NCI-H1436 treated with DMSO at 0.1 percent for 48 hours (cell line): ENCODE data around the gene COL6A2.

ENCODE experiments used
- DNase-seq: peaks from one replicate; lab custom pipeline; 2025; lab: John Stamatoyannopoulos, UW

The COL6A2 gene

DNA sequence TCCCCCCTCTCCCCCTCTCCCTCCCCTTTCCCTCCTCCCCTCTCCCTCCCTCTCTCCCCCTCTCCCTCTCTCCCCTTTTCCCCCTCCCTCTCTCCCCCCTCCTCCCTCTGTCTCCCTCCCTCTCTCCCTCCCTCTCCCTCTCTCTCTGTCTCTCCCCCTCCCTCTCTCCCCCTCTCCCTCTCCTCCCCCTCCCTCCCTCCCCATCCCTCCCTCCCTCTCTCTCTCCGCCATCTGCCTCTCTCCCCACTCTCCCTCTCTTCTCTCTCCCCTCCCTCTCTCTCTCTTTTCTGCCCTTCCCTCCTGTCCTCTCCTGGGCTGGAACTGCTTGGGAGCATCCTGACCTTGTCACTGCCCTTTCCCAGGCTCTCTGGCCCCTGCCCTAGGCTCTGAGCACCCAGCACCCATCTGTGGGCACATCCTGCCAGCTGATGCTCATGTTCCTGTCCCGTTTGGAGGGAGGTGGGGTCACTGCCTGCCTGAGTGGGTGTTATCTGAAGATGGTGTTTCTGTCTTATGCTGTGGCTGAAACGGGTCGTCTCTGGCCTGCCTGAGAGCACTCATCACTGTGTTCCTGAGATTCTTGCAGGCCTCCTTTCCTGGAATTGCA is 46.7 kb downstream of the COL6A2 start:
- DNase-seq, result no peak

DNA sequence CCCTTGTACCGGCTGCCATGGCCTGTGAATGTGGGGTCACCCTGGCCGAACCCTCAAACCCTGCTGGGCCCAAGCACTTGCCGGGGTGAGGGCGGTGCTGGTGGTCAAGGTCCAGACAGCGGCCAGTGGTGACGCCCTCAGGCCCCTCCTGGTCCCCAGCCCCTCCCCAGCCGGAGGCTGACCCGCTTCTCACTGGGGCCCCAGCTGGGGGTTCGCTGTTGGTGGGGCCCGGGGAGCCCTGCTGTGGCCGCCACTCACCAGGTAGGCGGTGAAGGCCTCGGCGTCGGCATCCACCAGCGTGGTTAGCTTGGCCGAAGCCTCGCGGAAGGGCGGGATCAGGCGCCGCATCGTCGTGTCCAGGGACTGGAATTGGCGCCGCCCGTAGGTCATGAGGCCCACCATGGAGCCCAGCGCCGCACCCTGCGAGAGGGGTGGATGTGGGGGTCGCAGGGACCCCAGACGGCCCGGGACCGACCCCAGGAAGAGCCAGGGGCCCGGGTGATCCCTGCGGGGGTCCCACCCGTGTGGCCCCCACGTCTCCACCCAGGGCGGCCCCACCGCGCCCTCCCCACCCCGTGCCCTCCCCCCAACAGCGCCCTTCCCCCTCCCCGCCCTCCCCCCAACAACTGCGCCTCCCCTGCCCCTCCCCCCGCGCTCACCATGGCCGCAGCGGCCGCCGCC is 47.4 kb downstream of the COL6A2 start:
- no peak for DNase-seq

DNA sequence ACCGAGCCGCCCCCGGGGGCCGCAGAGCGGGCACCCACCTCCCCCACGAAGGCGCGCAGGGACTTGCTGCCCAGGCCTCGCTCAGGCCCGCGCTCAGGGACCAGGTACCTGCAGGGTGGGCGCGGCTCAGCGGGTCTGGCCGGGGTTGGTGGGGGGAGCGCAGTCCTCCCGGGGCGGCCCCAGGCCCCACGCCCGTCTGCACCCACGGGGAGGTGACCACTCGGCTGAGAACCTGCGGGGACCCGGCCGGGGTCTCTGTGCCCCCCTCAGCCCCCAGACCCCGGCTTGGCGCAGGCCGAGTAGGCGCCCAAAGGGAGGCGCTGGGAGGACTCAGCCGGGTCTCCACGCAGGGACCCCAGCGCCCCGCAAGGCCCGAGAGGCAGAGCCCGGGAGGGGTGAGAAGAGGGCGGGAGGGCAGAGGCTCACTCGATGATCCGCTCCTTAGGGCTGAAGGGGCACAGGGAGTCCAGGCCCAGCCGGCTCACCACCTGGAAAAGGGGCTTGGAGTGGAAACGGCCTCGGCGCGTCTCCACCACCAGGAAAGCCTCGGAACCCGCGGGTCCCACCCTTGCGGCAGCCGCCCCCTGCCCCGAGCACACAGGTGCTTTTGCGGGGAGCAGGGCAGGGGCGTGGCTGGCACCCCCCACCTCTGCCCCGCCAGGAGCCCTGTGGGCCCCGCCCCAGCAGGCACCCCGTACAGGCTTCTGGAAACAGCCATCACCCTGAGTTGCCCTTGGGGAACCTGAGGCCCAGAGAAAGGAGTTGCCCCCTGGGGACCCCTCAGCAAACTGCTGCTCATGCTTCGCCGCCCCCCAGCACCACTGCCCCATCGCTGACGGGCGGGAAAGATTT is 48.2 kb downstream of the COL6A2 start:
- DNase-seq, result no peak

DNA sequence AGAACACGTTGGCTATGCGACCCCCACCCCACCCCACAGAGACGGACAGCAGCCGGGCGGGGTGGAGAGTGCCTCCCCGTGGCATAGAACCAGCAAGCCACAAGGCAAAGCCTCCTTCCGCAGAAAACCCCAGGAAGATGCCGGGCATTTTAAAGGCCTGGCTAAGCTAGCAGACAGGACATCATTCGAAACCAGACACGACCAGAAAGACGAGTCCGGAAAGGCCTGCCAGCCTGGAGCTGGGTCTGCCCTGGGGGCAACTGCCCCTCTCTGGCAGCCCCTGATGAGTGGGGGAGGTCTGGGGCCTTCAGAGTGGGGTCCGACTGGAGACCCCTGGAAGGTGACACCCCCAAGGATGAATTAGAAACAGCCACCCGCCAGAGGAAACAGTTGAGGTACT is 48.9 kb downstream of the COL6A2 start:
- DNase-seq, result no peak

DNA sequence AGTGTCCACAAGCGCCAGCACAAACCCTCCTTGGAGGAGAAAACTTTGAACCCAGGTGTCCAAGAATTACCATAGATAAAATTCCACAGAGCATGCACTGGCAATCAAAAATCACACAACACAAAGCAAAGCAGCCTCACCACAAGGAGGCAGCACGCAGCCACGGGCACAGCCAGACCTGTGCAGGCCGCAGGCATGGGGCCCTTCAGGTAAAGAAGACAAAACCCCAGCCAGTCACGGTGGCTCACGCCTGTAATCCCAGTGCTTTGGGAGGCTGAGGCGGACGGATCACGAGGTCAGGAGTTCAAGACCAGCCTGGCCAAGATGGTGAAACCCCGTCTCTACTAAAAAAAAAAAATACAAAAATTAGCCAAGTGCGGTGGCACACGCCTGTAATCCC is 49.5 kb downstream of the COL6A2 start:
- peak; percentile 10 for DNase-seq

DNA sequence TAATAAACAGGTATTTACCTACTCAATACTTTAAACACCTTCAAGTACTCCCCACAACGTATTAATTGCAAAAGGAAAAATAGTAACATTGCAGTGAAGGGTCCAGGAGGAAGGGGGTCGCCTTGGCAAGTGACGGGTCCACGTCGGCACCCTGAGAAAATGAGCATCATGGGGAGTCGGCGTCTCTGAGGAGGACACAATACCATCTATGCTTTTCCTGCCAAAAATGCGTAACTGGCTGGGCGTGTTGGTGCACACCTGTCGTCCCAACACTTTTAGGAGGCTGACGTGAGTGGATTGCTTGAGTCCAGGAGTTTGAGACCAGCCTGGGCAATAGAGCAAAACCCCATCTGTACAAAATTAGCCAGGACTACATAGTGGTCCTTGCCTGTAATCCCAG is 50.2 kb downstream of the COL6A2 start:
- no peak for DNase-seq

DNA sequence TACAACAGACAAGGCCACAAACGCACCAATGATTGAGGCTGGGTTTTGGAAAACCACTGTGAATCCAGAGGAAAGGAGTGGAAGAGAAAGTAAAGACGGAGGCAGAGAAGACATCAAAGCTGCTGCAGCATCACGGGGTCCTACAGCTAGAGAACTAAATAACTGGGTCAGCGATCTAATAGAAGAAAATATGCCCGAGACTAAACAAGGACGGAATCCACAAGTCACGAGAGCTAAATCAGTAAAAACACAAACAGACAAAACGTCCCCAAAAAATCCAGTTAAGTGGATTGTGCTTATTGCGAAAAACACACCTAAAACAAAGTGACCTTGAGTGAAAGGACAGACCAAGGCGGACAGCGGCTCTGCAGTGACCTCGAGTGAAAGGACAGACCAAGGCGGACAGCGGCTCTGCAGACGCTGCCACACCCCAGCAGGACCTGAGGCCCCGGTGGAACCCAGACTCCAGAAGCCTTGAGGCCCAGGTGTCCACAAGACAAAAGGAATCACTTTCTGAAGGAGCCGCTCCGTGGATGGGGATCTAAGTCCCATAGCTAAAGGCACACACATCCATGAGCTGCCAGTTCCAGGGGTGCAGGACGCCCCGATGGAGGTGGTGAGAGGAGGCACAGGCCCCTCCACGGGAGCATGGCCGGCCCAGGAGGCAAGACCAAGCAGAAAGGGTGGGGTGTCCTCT is 51.4 kb downstream of the COL6A2 start:
- DNase-seq, result no peak

DNA sequence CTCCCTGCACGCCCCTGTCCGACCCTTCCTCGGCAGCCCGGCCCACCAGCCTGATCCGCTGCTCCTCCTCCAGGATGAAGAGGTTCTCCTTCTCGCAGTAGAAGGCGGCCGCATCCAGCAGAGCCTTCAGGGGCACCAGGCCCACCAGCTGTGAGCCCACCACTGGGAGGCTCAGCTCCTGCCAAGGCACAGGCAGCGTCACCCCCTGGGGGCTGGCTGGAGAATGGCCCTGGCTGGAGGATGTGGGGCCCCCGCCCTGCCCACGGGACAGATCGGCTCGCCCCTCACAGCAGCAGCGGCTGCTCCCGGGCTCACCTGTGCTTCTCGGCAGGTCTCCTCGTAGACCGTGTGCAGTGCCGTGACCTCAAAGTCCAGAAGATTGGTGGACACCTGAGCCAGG is 52.2 kb downstream of the COL6A2 start:
- no peak for DNase-seq

DNA sequence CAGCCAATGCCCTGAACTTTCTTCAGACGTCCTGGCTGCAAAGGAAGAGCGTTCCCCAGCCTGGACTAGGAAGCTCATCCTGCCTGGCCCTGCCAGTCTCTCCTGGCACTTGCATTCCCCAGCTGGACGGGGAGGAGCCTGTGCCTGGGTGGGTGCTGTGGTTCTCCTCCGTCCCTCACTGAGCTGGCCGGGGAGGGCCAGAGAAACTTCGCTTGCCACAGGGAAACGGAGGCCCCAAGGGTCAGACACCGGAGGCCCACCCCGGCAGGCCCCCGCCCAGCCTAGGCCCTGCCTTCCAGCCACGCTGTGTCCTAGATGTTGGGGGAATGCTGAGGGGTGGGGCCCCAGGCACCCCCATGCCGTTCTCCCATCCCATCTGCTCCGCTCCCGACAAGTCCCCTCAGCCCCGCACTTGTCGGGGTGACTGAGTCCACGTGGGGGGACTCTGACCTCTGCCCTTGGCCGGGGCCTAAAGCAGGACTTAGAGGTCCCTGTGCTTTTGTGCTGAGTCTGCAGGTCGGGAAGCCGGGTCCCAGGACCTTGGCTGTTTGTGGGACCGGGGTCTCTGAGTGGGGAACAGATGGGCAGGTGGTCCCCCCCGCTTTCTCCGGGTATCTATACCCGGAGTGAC is 52.7 kb downstream of the COL6A2 start:
- DNase-seq, result no peak

DNA sequence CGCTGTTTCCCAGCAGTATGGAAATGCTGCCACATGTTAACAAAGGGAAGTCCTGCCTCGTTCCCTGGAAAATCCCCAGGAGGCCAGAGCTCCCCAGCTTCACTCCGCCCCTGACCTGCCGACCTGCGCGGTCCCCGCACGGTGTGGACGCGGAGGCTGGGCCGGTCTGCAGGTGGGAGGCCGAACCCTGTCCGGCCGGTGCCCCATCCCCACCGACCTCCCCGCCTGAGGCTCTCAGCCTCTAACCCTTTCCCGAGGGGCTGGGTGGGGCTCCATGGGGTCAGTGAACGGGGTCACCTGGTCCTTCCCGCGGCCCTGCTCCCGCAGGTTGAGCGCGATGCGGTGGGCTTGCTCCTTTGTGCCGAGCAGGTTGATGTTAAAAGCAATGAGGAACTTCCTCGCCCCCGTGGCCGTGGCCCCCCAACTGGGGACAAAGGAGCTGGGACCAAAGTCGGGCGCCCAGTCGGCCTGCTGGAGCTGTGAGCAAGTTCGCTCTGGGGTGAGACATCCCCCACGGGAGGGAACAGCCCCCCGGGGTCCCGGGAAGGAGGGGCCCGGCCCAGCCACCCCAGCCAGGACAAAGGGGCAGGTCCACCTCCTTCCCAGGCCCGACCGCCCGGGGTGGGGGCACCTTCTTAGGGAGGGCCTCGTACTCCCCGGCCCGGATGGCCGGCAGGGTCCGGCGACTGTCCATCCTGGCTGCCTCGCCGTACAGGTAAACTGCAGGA is 53.5 kb downstream of the COL6A2 start:
- no peak for DNase-seq

DNA sequence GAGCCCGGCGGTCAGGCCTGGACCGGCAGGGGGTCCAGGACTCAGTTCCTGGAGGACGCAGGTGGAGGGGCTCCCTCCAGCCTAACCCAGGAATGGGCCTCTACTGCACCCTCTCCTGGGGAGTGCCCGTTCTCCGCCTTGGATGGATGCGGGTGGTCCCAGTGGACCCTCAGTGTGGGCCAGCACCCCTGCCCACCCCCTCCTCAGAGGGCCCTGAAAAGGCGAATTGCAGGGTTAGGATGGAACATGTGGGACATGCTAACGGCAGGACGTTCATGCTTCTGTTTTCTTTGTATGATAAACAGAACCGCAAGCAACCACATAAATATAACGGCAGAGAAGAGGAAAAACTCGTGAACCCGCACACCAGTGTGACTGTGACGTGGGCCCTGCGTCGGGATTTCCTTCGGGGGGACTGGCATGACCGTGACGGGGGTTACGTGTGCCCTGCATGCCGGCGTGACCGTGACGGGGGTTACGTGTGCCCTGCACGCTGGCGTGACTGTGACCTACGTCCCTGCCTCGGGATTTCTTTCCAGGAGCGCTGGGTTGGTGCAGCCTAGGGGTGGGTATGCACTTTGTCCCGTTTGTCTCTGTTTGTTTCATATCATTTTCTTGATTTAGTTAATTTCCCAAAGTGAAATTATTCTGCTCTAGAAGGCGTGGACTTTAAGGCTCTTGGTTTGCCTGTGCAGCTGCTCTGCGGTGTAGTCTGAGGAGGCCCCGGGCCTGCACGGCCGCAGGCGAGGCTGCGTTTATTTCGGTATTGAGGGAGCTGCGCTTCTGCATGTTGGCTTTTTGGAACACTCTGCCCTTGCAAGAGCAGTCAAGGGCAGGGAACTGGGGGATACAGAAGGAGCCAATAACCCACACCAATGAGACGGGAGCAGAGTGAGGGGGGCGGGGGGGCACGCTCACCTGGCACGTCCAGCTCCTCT is 54.3 kb downstream of the COL6A2 start:
- DNase-seq, result no peak

DNA sequence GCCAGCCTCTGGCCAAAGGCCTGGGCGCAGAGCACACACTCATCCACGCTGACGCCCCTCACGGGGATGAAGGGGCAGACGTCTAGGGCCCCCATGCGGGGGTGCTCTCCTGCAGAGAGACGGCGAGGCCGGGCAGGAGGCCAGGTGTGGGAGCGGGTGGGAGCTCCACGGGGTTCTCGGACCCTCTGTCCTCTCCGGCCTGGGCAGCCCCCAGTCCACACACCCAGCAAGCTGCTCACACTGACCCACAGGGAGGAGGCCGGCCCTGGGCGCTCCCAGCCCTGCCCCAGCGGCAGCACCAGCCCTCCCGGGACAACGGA is 55.0 kb downstream of the COL6A2 start:
- DNase-seq, result no peak

DNA sequence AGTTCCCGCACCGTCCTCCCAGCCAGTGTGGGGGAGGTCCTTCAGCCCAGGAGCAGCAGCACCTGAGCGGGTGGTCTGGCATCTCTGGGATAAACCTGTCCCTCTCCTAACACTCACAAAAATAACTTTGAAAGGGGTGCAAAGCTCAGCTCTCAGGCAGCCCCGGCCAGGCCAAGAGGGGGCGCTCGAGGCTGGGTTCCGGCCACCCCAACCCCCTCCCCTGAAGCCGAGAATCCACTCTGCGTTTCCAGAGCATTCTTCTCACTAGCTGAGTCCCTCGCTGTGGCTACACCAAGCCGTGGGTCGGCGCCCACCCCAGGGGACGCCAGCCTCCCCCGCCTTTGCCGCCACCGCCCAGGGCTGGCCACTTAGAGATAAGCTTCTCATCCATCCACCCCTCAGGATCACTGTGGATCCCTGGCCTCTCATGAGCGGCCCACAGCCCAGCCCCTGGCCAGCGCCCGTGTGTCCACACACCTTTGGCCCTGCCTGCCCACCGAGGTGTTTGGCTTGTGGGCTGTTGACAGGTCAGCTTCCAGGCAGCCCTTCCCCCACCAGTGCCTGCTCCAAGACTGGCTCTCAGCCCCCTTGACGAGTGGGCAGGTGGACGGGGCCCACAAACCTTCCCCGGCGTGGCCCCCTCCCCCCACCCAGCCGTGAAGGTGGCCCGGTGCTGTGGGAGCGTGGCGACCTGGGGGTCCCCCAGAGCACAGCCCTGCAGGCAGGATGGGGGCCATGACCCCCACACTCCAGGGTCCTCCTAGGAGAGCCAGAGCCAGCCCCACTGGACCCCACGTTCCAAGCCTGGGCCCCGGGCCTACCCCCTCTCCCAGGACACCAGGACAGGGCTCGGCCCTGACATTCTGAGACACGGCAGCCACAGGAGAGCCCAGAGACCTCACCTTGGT is 55.6 kb downstream of the COL6A2 start:
- DNase-seq, result no peak

DNA sequence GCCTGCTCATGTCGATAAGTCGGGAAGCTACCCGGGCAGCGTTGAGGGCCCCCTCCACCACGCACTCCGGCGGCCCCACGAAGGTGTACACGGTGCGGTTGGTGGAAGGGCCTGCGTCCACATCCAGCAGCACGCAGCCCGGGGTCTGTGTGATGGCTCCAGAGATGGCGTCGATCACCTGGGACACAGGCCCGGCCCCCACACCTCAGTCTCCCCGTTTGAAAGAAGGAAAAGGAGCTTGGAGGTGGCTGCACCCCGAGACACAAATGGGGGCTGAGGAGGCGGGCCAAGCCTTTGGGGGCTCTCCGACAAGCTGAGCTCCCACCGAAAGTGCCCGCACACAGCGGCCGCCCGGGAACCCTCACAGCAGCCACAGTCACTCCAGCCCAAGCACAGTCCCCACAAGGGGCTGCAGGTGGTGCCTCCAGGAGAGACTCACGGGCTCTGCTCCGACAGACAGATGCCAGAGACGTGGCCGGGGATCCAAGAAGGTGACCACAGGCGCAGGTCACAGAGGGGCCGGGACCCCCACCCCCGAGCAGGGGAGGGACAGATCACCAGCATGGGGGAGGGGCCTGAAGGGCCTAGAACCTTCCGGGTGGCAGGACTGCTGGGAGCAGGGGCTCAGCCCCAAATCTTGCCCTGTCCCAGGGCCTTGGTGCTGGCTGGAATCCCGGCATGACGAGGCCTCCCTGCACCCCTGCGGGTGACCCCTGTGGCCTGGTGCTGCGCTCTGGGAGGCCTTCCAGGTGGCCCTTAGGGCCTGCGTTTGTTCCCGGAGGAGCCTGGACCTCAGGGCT is 56.4 kb downstream of the COL6A2 start:
- no peak for DNase-seq

DNA sequence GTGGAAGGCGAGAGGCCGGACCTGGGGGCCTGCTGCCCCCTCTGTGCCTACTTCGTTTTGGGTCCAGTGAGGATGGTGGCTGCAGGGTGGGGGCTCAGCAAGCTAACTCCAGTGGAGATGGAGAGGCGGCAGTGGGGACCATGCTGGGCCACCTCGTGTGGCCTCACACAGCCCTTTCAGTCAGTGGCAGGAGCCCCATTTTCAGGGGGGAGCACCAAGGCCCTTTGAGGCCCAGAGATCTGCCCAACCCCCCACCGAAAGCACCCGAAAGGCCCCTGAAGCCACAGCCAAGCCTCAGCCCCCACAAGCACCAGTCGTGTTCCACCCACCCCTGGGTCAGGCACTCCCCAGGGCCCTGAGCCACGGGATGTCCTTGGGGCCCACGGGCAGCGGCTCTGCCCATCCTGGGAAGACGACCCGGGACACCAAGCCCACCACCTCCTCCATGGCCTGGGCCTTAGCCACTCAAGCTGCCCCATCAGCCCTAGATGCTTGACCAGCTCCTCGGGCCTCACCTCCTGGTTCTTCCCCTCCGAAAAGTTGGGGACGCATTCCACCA is 57.1 kb downstream of the COL6A2 start:
- DNase-seq, result no peak

DNA sequence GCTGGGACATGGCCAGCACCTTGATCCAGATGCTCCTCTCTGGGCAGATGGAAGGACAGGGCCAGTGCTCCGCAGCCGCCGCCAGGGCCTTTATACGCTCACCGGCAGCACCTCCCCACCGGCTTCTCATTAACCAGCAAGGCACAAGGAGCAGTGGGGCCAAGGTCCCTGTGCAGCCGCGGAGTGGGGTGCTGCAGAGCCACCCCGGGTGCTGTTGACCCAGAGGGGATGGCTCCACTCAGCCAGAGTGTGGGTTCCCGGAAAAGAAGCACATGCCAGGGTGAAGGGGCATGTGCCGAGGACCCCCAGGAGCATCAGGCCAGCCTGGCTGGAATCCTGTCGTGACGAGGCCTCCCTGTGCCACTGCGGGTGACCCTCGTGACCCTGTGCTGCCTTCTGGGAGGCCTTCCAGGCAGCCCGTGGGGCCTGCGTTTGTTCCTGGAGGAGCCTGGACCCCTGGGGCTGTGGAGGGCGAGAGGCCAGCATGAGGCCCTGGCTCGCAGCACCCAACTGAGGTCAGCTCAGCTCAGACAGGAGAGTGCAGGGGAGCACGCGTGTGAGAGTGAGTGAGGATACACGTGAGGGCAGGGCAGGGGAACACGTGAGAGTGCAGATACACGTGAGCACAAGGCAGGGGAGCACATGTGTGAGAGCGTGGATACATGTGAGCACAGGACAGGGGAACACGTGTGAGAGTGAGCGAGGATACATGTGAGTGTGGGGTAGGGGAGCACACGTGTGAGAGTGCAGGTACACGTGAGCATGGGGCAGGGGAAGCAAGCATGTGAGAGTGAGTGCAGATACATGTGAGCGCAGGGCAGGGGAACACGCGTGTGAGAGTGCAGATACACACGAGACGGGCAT is 57.8 kb downstream of the COL6A2 start, which contains the start of gene FTCD:
FTCD (minus strand) TSS at position 66 of the 864 bp plus-strand sequence; CDS start at position 10, 56 bp downstream.
- DNase-seq, result no peak

DNA sequence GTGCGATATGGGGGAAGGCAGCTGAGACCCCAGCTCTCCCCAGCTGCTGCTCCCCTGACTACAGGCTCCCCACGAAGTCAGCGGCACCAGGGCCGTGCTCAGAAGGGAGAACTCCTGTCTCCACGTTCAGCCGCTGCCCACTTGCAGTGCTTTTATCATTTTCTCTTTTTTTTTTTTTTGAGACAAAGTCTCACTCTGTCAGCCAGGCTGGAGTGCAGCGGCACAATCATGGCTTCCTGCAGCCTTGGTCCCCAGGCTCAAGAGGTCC is 58.4 kb downstream of the COL6A2 start:
- DNase-seq, result no peak
